22Rv1 (cell line): Measurements from ENCODE around the gene TMSB4Y.

Experiments
- ZFX ChIP-seq: fragments of 450-650 bp; IDR thresholded peaks from 2 replicates; pipeline ENCODE4 v1.6.1; 2017; ENCODE audit warnings: antibody characterized with exemption, borderline replicate concordance
- TF ChIP-seq, protein P1 (sequence below): fragments of 450-650 bp; IDR thresholded peaks from 2 replicates; pipeline ENCODE4 v1.5.1; 2017; ENCODE audit warnings: mild to moderate bottlenecking

GRCh38 chrY:13705197-13705596 lies 1.5 kb downstream of the TMSB4Y start:
- TF ChIP-seq, protein P1, sequence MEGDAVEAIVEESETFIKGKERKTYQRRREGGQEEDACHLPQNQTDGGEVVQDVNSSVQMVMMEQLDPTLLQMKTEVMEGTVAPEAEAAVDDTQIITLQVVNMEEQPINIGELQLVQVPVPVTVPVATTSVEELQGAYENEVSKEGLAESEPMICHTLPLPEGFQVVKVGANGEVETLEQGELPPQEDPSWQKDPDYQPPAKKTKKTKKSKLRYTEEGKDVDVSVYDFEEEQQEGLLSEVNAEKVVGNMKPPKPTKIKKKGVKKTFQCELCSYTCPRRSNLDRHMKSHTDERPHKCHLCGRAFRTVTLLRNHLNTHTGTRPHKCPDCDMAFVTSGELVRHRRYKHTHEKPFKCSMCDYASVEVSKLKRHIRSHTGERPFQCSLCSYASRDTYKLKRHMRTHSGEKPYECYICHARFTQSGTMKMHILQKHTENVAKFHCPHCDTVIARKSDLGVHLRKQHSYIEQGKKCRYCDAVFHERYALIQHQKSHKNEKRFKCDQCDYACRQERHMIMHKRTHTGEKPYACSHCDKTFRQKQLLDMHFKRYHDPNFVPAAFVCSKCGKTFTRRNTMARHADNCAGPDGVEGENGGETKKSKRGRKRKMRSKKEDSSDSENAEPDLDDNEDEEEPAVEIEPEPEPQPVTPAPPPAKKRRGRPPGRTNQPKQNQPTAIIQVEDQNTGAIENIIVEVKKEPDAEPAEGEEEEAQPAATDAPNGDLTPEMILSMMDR = no peak
- TF ChIP-seq ZFX = no peak
